H1 (cell line): ENCODE measurements around the gene ZNF45. TPM values are rescaled to one million over a fixed set of nuclear protein-coding genes. Genes with fewer than 3 reads are reported as not detected.

Experiments used
- CTCF ChIA-PET: fragments of 300-600 bp; sonication (Branson Sonifier 250); formaldehyde crosslinking; loops from one replicate; lab custom pipeline; 2021; ENCODE audit not compliant: partially characterized antibody; lab: Charles Lee
- POLR2A ChIA-PET: fragments of 300-600 bp; sonication (Branson Sonifier 250); formaldehyde crosslinking; loops from one replicate; lab custom pipeline; 2021; ENCODE audit warnings: inconsistent platforms; ENCODE audit not compliant: partially characterized antibody; lab: Charles Lee
- DNase-seq, 2 experiments: peaks; one replicate each; pipeline versions ENCODE4 v3.0.0 to v3.0.0-alpha.2; 2010 to 2022; ENCODE audit warnings: low spot score in 2 of 2, low read depth in 1 of 2, mixed read lengths in 1 of 2
- FAIRE-seq: peaks from 2 replicates; lab custom pipeline; 2011; peaks lifted over from hg19 to GRCh38; lab: Jason Lieb, UNC
- H2AFZ ChIP-seq: 2 replicates; pipeline ENCODE4 v1.8.1; 2012; ENCODE audit warnings: low read length, inconsistent platforms
- H2AK5ac ChIP-seq: 2 replicates; pipeline ENCODE4 v1.6.1; 2013; ENCODE audit warnings: low read depth, low read length
- H2BK120ac ChIP-seq: replicated peaks from 2 replicates; pipeline ENCODE3; 2013; ENCODE audit warnings: low read depth, low read length, inconsistent platforms
- H2BK12ac ChIP-seq: 2 replicates; pipeline ENCODE4 v1.6.1; 2013; ENCODE audit warnings: low read depth, low read length
- H2BK15ac ChIP-seq: 2 replicates; pipeline ENCODE4 v1.6.1; 2013; ENCODE audit warnings: low read length
- H2BK20ac ChIP-seq: 2 replicates; pipeline ENCODE4 v1.6.1; 2013; ENCODE audit warnings: low read length
- H2BK5ac ChIP-seq: 2 replicates; pipeline ENCODE4 v1.6.1; 2013; ENCODE audit warnings: low read depth, low read length
- H3K14ac ChIP-seq: 2 replicates; pipeline ENCODE4 v1.6.1; 2013; ENCODE audit warnings: inconsistent platforms; ENCODE audit not compliant: insufficient read length
- H3K18ac ChIP-seq: 2 replicates; pipeline ENCODE4 v1.6.1; 2013; ENCODE audit warnings: low read length; ENCODE audit errors: extremely low read depth
- H3K23ac ChIP-seq: 2 replicates; pipeline ENCODE4 v1.6.1; 2013; ENCODE audit warnings: inconsistent platforms; ENCODE audit not compliant: insufficient read length
- H3K23me2 ChIP-seq: 2 replicates; pipeline ENCODE4 v1.6.1; 2013; ENCODE audit warnings: low read depth, low read length
- H3K27ac ChIP-seq: 2 replicates; pipeline ENCODE4 v1.6.1; 2011; ENCODE audit warnings: low read depth, low read length, inconsistent platforms
- H3K27me3 ChIP-seq, 4 experiments: replicated peaks in 1 of 4; 1 replicate in 1 of 4; 2 replicates in 3 of 4; pipeline versions ENCODE4 v1.6.1 to v1.8.1; 2011 to 2013; ENCODE audit warnings: low read length in 3 of 4, mild to moderate bottlenecking in 3 of 4, inconsistent platforms in 2 of 4, mixed read lengths in 2 of 4, moderate library complexity in 1 of 4; ENCODE audit not compliant: control insufficient read depth in 3 of 4, insufficient read depth in 3 of 4; ENCODE audit errors: extremely low read depth in 1 of 4
- H3K36me3 ChIP-seq, 4 experiments: 2 replicates each; pipeline versions ENCODE4 v1.6.1 to v1.8.1; 2011 to 2013; ENCODE audit warnings: mild to moderate bottlenecking in 4 of 4, low read length in 3 of 4, moderate library complexity in 2 of 4, control low read depth in 1 of 4, inconsistent platforms in 1 of 4; ENCODE audit not compliant: insufficient read depth in 4 of 4, control insufficient read depth in 2 of 4
- H3K4ac ChIP-seq: replicated peaks from 2 replicates; pipeline ENCODE3; 2013; ENCODE audit warnings: low read length, low read depth, mixed read lengths, inconsistent platforms; ENCODE audit not compliant: insufficient read length
- H3K4me1 ChIP-seq, 4 experiments: replicated peaks in 1 of 4; 1 replicate in 1 of 4; 2 replicates in 3 of 4; pipeline versions ENCODE4 v1.6.1 to v1.8.1; 2011 to 2013; ENCODE audit warnings: low read length in 3 of 4, inconsistent platforms in 2 of 4, mixed read lengths in 1 of 4; ENCODE audit not compliant: insufficient read depth in 4 of 4, control insufficient read depth in 3 of 4
- H3K4me2 ChIP-seq, 2 experiments: 2 replicates each; pipeline versions ENCODE4 v1.6.1 to v1.8.1; 2011 to 2013; ENCODE audit warnings: low read depth in 2 of 2, low read length in 2 of 2, control low read depth in 1 of 2, inconsistent platforms in 1 of 2, mild to moderate bottlenecking in 1 of 2; ENCODE audit not compliant: insufficient read depth in 1 of 2
- H3K4me3 ChIP-seq, 4 experiments: fragments of 200-600, 300-600 bp in 1 of 4; sonication (generic), shearing (Covaris generic), sonication (Bioruptor Twin) in 1 of 4; 2 replicates each; pipeline versions ENCODE4 v1.5.1 to v1.8.1; 2011 to 2016; ENCODE audit warnings: low read length in 4 of 4, low read depth in 3 of 4, control low read depth in 2 of 4, inconsistent platforms in 2 of 4, mild to moderate bottlenecking in 2 of 4, mixed read lengths in 1 of 4, moderate library complexity in 1 of 4; ENCODE audit not compliant: insufficient read depth in 2 of 4; ENCODE audit errors: extremely low read depth in 1 of 4
- H3K56ac ChIP-seq: replicated peaks from 2 replicates; pipeline ENCODE3; 2013; ENCODE audit warnings: low read depth, mild to moderate bottlenecking, mixed read lengths, low read length, inconsistent platforms; ENCODE audit not compliant: insufficient read length
- H3K79me1 ChIP-seq: 2 replicates; pipeline ENCODE4 v1.6.1; 2013; ENCODE audit warnings: low read depth, low read length, control low read depth
- H3K79me2 ChIP-seq, 2 experiments: 2 replicates each; pipeline versions ENCODE4 v1.6.1 to v1.8.1; 2012 to 2013; ENCODE audit warnings: low read length in 2 of 2, mild to moderate bottlenecking in 2 of 2, inconsistent platforms in 1 of 2; ENCODE audit not compliant: insufficient read depth in 2 of 2, control insufficient read depth in 1 of 2
- H3K9ac ChIP-seq, 4 experiments: replicated peaks in 1 of 4; 1 replicate in 1 of 4; 2 replicates in 3 of 4; pipeline versions ENCODE4 v1.6.1 to v1.8.1; 2011 to 2013; ENCODE audit warnings: low read depth in 3 of 4, low read length in 3 of 4, control low read depth in 2 of 4, mild to moderate bottlenecking in 2 of 4, moderate library complexity in 2 of 4, inconsistent platforms in 1 of 4; ENCODE audit errors: extremely low read depth in 1 of 4
- H3K9me3 ChIP-seq, 2 experiments: 2 replicates each; pipeline versions ENCODE4 v1.6.1 to v1.8.1; 2012 to 2013; ENCODE audit warnings: mild to moderate bottlenecking in 2 of 2, moderate library complexity in 2 of 2, control low read depth in 1 of 2, inconsistent platforms in 1 of 2, low read depth in 1 of 2, low read length in 1 of 2, mixed read lengths in 1 of 2; ENCODE audit not compliant: insufficient read depth in 2 of 2
- H4K20me1 ChIP-seq, 2 experiments: replicated peaks in 1 of 2; 2 replicates each; pipeline versions ENCODE3 to v1.8.1; 2011 to 2013; ENCODE audit warnings: inconsistent platforms in 2 of 2, low read length in 2 of 2, mild to moderate bottlenecking in 1 of 2; ENCODE audit not compliant: insufficient read depth in 2 of 2, control insufficient read depth in 1 of 2
- H4K5ac ChIP-seq: 2 replicates; pipeline ENCODE4 v1.6.1; 2013; ENCODE audit warnings: low read length, low read depth, mixed read lengths, inconsistent platforms; ENCODE audit not compliant: insufficient read length
- H4K8ac ChIP-seq: 2 replicates; pipeline ENCODE4 v1.8.0; 2013; ENCODE audit warnings: mild to moderate bottlenecking, moderate library complexity, low read length, inconsistent platforms; ENCODE audit not compliant: insufficient read depth; ENCODE audit errors: extremely low read depth
- H4K91ac ChIP-seq: replicated peaks from 2 replicates; pipeline ENCODE3; 2013; ENCODE audit warnings: low read length, mixed read lengths, inconsistent platforms; ENCODE audit not compliant: insufficient read length
- ATF3 ChIP-seq: IDR thresholded peaks from 2 replicates; pipeline ENCODE4 v1.6.1; 2011; ENCODE audit warnings: low read depth, mild to moderate bottlenecking, low read length; ENCODE audit not compliant: insufficient read depth
- BACH1 ChIP-seq: IDR thresholded peaks from 2 replicates; pipeline ENCODE4 v1.6.1; 2012; ENCODE audit warnings: low read length, improper control_type of control experiment
- CBX8 ChIP-seq: fragments of 300-800, 300-1000 bp; sonication (generic); IDR thresholded peaks from 2 replicates; pipeline ENCODE4 v1.7.1; 2016; ENCODE audit warnings: low read depth, low read length, borderline replicate concordance
- EP300 ChIP-seq, 2 experiments: IDR thresholded peaks; 1 replicate in 1 of 2; 2 replicates in 1 of 2; pipeline ENCODE4 v1.6.1; 2011 to 2012; ENCODE audit warnings: low read depth in 2 of 2, low read length in 2 of 2, mild to moderate bottlenecking in 2 of 2, borderline replicate concordance in 1 of 2, inconsistent platforms in 1 of 2, moderate library complexity in 1 of 2
- GABPA ChIP-seq: IDR thresholded peaks from 2 replicates; pipeline ENCODE4 v1.6.1; 2011; ENCODE audit warnings: mild to moderate bottlenecking, low read length, moderate library complexity, borderline replicate concordance; ENCODE audit not compliant: insufficient read depth
- SAP30 ChIP-seq: fragments of 300-600 bp; sonication (generic); IDR thresholded peaks from 2 replicates; pipeline ENCODE4 v1.7.1; 2012; ENCODE audit warnings: low read length, moderate library complexity, mild to moderate bottlenecking, inconsistent platforms; ENCODE audit not compliant: insufficient read depth, insufficient replicate concordance
- SIX5 ChIP-seq: IDR thresholded peaks from 2 replicates; pipeline ENCODE4 v1.6.1; 2011; ENCODE audit warnings: mild to moderate bottlenecking, low read depth, low read length
- TAF1 ChIP-seq: IDR thresholded peaks from 2 replicates; pipeline ENCODE4 v1.6.1; 2011; ENCODE audit warnings: mild to moderate bottlenecking, low read depth, low read length
- ZNF274 ChIP-seq: IDR thresholded peaks from 2 replicates; pipeline ENCODE4 v1.7.0; 2012; ENCODE audit warnings: low read length, borderline replicate concordance; ENCODE audit errors: extremely low read depth
- WGBS, 2 experiments: shearing (Covaris generic) in 1 of 2; methylation state at CpG; one replicate each; pipeline versions ENCODE4 v1.1.6 to v1.1.7; 2013 to 2015; ENCODE audit warnings: low lambda C conversion rate in 2 of 2, mixed read lengths in 2 of 2, inconsistent platforms in 1 of 2, low coverage in 1 of 2, missing lambda C conversion rate in 1 of 2; ENCODE audit not compliant: insufficient replicate concordance in 2 of 2, insufficient coverage in 1 of 2, insufficient read length in 1 of 2; ENCODE audit errors: extremely low coverage in 1 of 2, missing lambda C conversion rate in 1 of 2; 5-methylcytosine and 5-hydroxymethylcytosine counted together
- polyA plus RNA-seq, 7 experiments: library from polyadenylated mRNA; depleted of rRNA in 3 of 7; stranded (reverse) in 5 of 7; unstranded in 2 of 7; fragments of >200 nt in 5 of 7; fragments of 200-250 nt in 2 of 7; gene quantifications; 1 replicate in 5 of 7; 2 replicates in 1 of 7; 4 replicates in 1 of 7; pipeline versions ENCODE4 v1.2.1 to v1.2.3, GENCODE V29; 2011 to 2013; ENCODE audit warnings: missing spikeins in 2 of 7, mixed read lengths in 2 of 7
- total RNA-seq: library from RNA; stranded (reverse); fragmentation: NEBNext Ultra II Directional; extraction: Animal tissue kit (Norgen Biotek cat#: 25700); gene quantifications from 2 replicates; pipeline ENCODE4 v1.2.1, GENCODE V29; 2021
- TF ChIP-seq, protein P1 (sequence below), 3 experiments: IDR thresholded peaks; 1 replicate in 2 of 3; 2 replicates in 1 of 3; pipeline versions ENCODE4 v1.5.1 to v1.6.1; 2011; ENCODE audit warnings: low read length in 3 of 3, mild to moderate bottlenecking in 3 of 3, inconsistent platforms in 2 of 3, low read depth in 1 of 3, moderate library complexity in 1 of 3; ENCODE audit not compliant: insufficient read depth in 1 of 3; ENCODE audit errors: control extremely low read depth in 1 of 3

Gene ZNF45
- total and polyA plus RNA-seq, 2 of the 8 experiments (the other 6 are each of a cell fraction or from before 2014, with no cell fraction given) = 4.6 to 16.2 TPM

GRCh38 chr19:43914051-43914450 is 21.0 kb downstream of the ZNF45 start:
- H3K23me2 ChIP-seq = no peaks in the 10 kb centered on the region
- ChIA-PET CTCF (interaction anchor here (0.7 kb wide), 1 partner anchor 35 kb away, joined by 3 read pairs; no protein-coding TSS in a partner anchor), POLR2A (interaction anchor here (1.1 to 1.5 kb wide), 3 partner anchors 10 to 218 kb away, joined by 3 to 4 read pairs (median 3); no protein-coding TSS in a partner anchor)
- H3K79me1 ChIP-seq = no peaks in the 10 kb centered on the region
- no peaks in the 10 kb centered on the region; a peak in 1 of 7 replicates for H3K27me3 ChIP-seq
- FAIRE-seq (no peak), DNase-seq (no peak)
- H3K36me3 ChIP-seq = peaks cover 25 to 75% (median 57%) of the 10 kb centered on the region in 4 experiments; a peak in 7 of 8 replicates
- no peaks in the 10 kb centered on the region for H3K79me2 ChIP-seq
- H3K14ac ChIP-seq = no peak overlapping the region
- no peak overlapping the region for H2BK20ac ChIP-seq
- no peak overlapping the region for H2BK5ac ChIP-seq
- no peaks in the 10 kb centered on the region for H4K20me1 ChIP-seq
- H3K4me2 ChIP-seq = no peak overlapping the region
- 96% methylated on average over 3 of the region's 3 CpGs; no CpG with 5 or more reads in 1 of the 2 experiments for WGBS, 2 experiments
- no peak overlapping the region for H2AK5ac ChIP-seq
- no peak overlapping the region for H4K8ac ChIP-seq
- no peak overlapping the region for H3K56ac ChIP-seq
- no peak overlapping the region for H4K91ac ChIP-seq
- H3K9me3 ChIP-seq = peaks cover 55 to 62% of the 10 kb centered on the region in 2 experiments
- no peak overlapping the region for H2BK15ac ChIP-seq
- H3K4ac ChIP-seq = no peak overlapping the region
- no peak overlapping the region for H2BK12ac ChIP-seq
- H3K18ac ChIP-seq = no peak overlapping the region
- H2AFZ ChIP-seq = no peak overlapping the region
- H3K4me1 ChIP-seq = no peaks in the 10 kb centered on the region
- H4K5ac ChIP-seq = no peak overlapping the region
- H3K23ac ChIP-seq = no peak overlapping the region
- H2BK120ac ChIP-seq = no peak overlapping the region
- no peak overlapping the region for H3K9ac ChIP-seq
- H3K4me3 ChIP-seq = no peak overlapping the region
- no peak overlapping the region for H3K27ac ChIP-seq
- TF ChIP-seq, protein P1, sequence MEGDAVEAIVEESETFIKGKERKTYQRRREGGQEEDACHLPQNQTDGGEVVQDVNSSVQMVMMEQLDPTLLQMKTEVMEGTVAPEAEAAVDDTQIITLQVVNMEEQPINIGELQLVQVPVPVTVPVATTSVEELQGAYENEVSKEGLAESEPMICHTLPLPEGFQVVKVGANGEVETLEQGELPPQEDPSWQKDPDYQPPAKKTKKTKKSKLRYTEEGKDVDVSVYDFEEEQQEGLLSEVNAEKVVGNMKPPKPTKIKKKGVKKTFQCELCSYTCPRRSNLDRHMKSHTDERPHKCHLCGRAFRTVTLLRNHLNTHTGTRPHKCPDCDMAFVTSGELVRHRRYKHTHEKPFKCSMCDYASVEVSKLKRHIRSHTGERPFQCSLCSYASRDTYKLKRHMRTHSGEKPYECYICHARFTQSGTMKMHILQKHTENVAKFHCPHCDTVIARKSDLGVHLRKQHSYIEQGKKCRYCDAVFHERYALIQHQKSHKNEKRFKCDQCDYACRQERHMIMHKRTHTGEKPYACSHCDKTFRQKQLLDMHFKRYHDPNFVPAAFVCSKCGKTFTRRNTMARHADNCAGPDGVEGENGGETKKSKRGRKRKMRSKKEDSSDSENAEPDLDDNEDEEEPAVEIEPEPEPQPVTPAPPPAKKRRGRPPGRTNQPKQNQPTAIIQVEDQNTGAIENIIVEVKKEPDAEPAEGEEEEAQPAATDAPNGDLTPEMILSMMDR (IDR thresholded peaks at IDR 0.05; ENCODE audit: control extremely low read depth in 1 of 3, insufficient read depth in 1 of 3, low read depth in 1 of 3, low read length in 3 of 3) = no peak
- TF ChIP-seq BACH1 (no peak), ATF3 (no peak), GABPA (no peak), SIX5 (no peak), CBX8 (no peak), SAP30 (no peak), EP300 (IDR thresholded peaks at IDR 0.05; ENCODE audit: borderline replicate concordance in 1 of 2, low read depth in 2 of 2, low read length in 2 of 2) (no peak), ZNF274 (no peak), TAF1 (no peak)
